Muscle of leg (tissue), 11 donors: ENCODE measurements around the gene KCNQ1. TPM values are rescaled to one million over a fixed set of nuclear protein-coding genes. Genes with fewer than 3 reads are reported as not detected.

Experiments used
- DNase-seq: peaks from one replicate; pipeline ENCODE4 v3.0.0; 2013
- H3K27ac ChIP-seq: one replicate; pipeline ENCODE4 v1.5.1; 2013; ENCODE audit warnings: mild to moderate bottlenecking, low read length, control low read depth
- H3K27me3 ChIP-seq: one replicate; pipeline ENCODE4 v1.6.1; 2013; ENCODE audit warnings: low read length; ENCODE audit not compliant: control insufficient read depth, insufficient read depth
- H3K36me3 ChIP-seq: one replicate; pipeline ENCODE4 v1.6.1; 2013; ENCODE audit warnings: low read length; ENCODE audit not compliant: control insufficient read depth, insufficient read depth
- H3K4me1 ChIP-seq: one replicate; pipeline ENCODE4 v1.6.1; 2013; ENCODE audit warnings: low read length; ENCODE audit not compliant: control insufficient read depth, insufficient read depth
- H3K4me3 ChIP-seq: one replicate; pipeline ENCODE4 v1.5.1; 2013; ENCODE audit warnings: low read length, control low read depth
- H3K9me3 ChIP-seq: replicated peaks from 2 replicates; pipeline ENCODE4 v1.6.1; 2013; ENCODE audit warnings: low read depth, low read length; ENCODE audit not compliant: control insufficient read depth
- WGBS: methylation state at CpG from one replicate; pipeline ENCODE4 v1.1.5; 2013; ENCODE audit warnings: missing lambda C conversion rate; ENCODE audit not compliant: insufficient coverage; 5-methylcytosine and 5-hydroxymethylcytosine counted together
- polyA plus RNA-seq, 8 donors: library from polyadenylated mRNA; unstranded; fragments of 120-200 nt; gene quantifications; one replicate each; pipeline versions ENCODE4 v1.2.1 to v1.2.3, GENCODE V29; 2013; ENCODE audit warnings: inconsistent platforms in 1 of 8, low replicate concordance in 1 of 8; ENCODE audit not compliant: insufficient read length in 8 of 8, insufficient read depth in 1 of 8
- total RNA-seq: library from RNA; stranded (reverse); fragments of 120-200 nt; gene quantifications from one replicate; pipeline ENCODE4 v1.2.4, GENCODE V29; 2013

KCNQ1 gene
- total and polyA plus RNA-seq, 9 donors: 0.84 to 4.1 (median 2.6) TPM

DNA sequence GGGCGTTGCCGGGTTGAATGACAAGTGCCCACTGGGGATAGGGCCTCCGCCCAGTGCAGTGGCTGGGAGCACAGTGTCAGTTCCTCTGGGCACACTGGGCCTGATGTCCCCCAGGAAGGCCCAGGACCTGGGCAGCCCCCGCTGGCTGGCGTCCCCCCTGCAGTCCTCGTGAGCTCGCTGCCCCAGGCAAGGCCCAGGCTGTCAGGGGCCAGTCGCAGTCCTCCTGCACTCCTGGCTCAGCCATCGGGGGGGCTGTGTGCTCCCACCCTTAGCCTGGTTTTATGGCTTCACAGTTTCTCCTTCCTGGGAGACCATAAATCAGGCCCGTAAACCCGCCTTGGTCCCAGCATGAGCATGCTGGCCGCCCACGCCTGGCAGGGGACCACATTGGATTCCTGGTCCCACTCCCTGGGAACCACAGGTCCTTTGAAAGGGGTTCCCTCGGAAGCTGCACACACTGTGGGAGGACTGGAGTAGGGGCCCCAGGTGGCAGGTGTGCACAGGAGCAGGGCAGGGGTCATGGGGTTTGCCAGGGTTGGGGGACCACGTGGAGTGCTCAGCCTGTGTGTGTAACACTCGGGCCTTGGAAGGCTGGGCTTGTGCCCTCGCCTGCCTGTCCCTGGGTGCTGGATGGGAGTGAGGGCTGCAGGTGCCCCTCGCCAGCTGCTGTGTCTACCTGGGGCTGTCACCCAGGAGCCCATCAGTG, 141.4 kb downstream of the KCNQ1 start:
- Histone ChIP-seq H3K27me3 (peaks cover 2% of the 10 kb centered on the region), H3K4me3 (no peak overlapping the region), H3K27ac (no peak overlapping the region), H3K36me3 (no peaks in the 10 kb centered on the region), H3K4me1 (peaks cover 16% of the 10 kb centered on the region), H3K9me3 (no peaks in the 10 kb centered on the region)
- WGBS: 57% methylated on average over 18 of the region's 18 CpGs
- no peak for DNase-seq

DNA sequence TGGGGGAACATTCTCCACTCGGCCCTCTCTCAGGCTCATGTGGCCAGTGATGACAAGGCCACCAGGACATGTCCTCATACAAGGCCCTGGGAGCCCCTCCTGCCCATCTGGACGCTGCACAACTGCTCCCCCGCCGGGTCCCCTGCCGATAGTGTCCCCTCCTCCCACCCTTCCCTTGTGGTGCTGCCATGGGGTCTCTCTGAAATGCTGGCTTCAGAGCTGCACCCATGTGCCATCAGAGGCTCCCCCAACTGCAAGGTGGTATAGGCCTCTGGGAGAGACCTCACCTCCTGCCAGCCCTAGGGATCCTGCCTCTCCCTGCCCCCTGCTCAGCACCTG, 142.0 kb downstream of the KCNQ1 start:
- Histone ChIP-seq H3K9me3 (no peaks in the 10 kb centered on the region), H3K36me3 (no peaks in the 10 kb centered on the region), H3K4me3 (no peak overlapping the region), H3K4me1 (peaks cover 16% of the 10 kb centered on the region), H3K27ac (no peak overlapping the region), H3K27me3 (peaks cover 2% of the 10 kb centered on the region)
- DNase-seq: no peak
- WGBS: 84% methylated on average over 5 of the region's 5 CpGs

DNA sequence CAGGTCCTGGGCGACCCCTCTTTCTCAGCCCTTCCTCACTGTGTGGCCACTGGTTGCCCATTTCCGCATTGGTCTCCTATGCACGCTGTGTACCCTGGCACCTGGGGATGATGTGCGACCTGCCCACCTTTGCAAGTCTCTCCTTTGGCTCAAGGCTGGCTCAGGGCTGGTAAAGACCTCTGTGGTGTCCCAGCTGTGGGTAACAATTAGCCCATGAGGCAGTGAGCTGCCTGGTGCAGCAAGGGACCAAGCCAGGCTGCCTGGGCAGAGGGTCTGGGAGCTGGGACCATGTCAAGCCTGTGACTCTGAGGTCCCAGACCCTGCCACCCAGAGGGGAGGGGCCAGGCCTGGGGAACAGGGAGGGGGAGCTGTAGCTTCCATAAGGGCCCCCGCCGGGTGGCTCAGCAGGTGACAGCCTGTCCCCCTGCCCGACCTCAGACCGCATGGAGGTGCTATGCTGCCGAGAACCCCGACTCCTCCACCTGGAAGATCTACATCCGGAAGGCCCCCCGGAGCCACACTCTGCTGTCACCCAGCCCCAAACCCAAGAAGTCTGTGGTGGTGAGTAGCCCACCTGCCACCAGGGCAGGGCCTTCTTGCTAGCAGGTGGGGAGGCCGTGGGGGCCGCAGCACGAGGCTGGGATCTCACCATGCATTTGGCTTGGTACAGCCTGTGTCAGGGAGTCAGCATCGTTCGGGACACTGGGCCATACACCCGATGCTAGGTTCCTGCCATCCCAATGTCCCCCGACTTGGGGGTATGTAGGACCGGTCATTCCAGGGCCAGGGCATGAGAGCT, 142.5 kb downstream of the KCNQ1 start:
- no peaks in the 10 kb centered on the region for H3K9me3 ChIP-seq
- 92% methylated on average over 17 of the region's 20 CpGs for WGBS
- no peak overlapping the region for H3K4me3 ChIP-seq

DNA sequence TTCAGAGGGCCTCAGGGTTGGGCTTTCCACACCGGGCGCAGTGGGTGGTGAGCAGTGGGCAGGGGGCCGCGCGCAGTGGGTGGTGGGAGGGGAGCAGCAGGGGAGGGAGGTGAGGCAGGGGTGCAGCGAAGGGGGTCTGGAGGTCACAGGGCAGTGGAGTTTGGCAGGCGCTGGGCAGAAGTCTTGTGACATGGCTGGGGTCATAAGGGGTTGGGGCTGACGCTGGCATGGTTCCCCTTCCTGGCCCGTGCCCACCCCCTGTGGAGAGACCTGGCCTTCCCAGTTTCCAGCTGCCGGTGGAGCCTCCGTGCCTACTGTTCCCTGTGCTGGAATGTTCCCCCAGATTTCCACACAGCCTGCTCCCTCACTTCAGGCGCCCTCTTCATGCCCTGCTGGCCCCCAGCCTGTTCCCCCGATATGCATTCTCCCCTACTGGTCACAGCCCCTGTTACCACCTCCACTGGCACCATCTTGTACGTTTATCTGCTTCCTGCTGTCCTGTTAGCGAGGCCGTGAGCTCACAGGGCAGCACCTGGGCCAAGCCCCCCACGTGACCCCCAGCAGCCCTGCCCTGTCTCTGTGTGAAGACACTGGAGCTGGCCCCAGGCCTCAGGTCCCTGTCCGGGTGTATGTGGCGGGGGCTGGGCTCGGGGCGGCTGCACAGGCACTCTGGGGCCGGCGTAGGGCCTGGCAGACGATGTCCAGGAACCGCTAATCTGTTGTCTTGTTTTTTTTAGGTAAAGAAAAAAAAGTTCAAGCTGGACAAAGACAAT, 143.4 kb downstream of the KCNQ1 start:
- peaks cover 2% of the 10 kb centered on the region for H3K27me3 ChIP-seq
- H3K27ac ChIP-seq: no peak overlapping the region
- WGBS: 78% methylated on average over 25 of the region's 25 CpGs
- no peak for DNase-seq
- peaks cover 6% of the 10 kb centered on the region for H3K4me1 ChIP-seq
- H3K4me3 ChIP-seq: no peak overlapping the region
- no peaks in the 10 kb centered on the region for H3K36me3 ChIP-seq
- H3K9me3 ChIP-seq: no peaks in the 10 kb centered on the region

More for the DNA sequence above, 142.5 kb downstream of the KCNQ1 start:
- peaks cover 2% of the 10 kb centered on the region for H3K27me3 ChIP-seq
- H3K4me1 ChIP-seq: peaks cover 14% of the 10 kb centered on the region
- DNase-seq: no peak
- H3K27ac ChIP-seq: no peak overlapping the region
- H3K36me3 ChIP-seq: no peaks in the 10 kb centered on the region

DNA sequence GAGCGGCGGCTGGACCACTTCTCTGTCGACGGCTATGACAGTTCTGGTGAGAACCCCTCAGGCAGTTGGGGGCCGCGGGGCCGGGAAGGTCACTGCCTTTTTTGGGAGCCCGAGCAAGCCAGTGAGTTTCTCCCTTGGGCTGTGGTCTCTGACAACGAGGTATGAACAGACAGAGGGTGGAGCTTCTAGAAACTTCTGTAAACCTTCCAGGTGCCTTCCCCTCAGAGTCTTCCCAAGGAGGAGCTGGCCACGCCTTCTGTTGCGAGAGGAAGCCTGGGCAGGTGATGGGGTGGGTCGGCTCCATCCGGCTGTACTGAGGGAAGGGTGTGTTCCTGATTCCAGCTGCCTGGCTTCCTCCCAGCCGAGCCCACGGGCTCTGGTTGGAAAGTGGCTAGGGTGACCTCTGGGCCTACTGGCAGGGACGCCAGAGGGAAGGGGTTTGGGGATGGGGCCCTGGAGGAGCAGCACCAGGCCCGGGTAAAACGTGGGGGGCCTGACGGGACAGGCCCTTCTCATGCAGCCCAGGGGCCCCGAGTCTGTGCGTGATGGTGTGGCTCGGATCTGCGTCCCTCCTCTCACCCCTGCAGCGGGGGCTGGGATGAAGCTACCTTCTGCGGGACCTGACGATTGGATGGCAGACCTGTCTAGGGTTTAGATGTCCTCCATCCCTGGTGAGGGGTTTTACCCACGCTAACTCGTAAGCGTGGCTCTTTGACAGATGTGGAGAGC, 144.2 kb downstream of the KCNQ1 start:
- Histone ChIP-seq H3K4me1 (peaks cover 6% of the 10 kb centered on the region), H3K27me3 (peaks cover 2% of the 10 kb centered on the region), H3K27ac (no peak overlapping the region), H3K36me3 (no peaks in the 10 kb centered on the region), H3K4me3 (no peak overlapping the region), H3K9me3 (peaks cover 4% of the 10 kb centered on the region)
- no peak for DNase-seq
- 72% methylated on average over 26 of the region's 29 CpGs for WGBS

DNA sequence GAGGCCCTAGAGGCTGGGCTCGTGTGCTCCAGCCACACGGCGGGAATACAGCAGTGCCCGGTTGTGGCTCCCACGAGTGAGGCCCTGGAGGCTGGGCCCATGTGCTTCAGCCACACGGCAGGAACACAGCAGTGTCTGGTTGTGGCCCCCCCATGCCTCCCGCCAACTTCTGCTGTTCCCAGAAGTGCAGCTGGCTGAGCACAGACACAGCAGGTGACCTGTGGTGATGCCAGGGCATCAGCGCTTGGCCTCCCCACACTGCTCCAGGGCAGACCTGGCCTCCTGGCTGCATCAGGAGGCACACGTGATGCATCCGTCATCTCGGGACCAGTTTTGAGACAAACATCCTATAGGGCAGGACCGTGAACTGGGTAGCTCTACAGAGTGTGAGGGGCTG, 144.7 kb downstream of the KCNQ1 start:
- WGBS: 82% methylated on average over 7 of the region's 12 CpGs

DNA sequence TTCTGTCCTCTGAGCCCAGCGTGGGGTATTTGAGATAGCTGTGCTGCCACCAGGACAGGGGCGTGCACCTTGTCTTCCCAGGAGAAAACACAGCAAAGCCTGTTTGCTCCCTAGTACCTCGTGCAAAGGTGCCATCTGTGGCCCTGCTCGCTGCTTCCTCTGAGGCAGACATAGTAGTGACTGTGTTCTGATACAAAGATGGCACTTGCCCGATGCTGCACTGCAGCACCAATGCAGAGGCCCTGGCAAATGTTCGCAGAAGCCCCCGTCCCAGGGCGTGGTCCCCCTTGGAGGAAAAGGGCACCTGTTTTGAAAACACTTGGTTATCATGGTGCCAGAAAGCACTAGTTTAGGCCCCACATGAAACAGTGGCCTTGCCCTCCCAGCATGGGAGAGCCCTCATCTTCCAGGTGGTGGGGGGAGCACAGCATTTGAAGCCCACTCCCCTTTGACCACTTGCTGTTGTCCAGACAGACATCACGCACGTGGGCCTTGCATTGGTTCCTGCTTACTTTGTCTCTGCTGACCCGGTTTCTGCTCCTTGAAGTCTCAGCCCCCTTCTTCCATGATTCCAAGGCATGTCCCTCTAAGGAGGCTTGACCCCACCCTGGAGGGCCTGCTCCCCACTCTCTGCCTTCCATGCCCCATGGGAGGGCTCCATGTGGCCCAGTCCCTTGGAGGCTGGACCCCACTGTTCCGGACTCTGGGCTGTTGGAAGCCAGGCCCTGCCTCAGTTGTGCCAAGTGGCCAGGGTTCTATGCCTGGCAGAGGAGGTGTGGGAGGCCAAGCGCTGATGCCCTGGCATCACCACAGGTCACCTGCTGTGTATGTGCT, 145.5 kb downstream of the KCNQ1 start:
- Histone ChIP-seq H3K27ac (no peak overlapping the region), H3K4me1 (peaks cover 6% of the 10 kb centered on the region), H3K27me3 (peaks cover 2% of the 10 kb centered on the region), H3K9me3 (peaks cover 4% of the 10 kb centered on the region), H3K4me3 (no peak overlapping the region), H3K36me3 (no peaks in the 10 kb centered on the region)
- no peak for DNase-seq
- 87% methylated on average over 13 of the region's 13 CpGs for WGBS

More for the DNA sequence above, 144.7 kb downstream of the KCNQ1 start:
- no peak for DNase-seq
- Histone ChIP-seq H3K27me3 (peaks cover 2% of the 10 kb centered on the region), H3K4me1 (peaks cover 6% of the 10 kb centered on the region), H3K9me3 (peaks cover 4% of the 10 kb centered on the region), H3K36me3 (no peaks in the 10 kb centered on the region), H3K4me3 (no peak overlapping the region), H3K27ac (no peak overlapping the region)

DNA sequence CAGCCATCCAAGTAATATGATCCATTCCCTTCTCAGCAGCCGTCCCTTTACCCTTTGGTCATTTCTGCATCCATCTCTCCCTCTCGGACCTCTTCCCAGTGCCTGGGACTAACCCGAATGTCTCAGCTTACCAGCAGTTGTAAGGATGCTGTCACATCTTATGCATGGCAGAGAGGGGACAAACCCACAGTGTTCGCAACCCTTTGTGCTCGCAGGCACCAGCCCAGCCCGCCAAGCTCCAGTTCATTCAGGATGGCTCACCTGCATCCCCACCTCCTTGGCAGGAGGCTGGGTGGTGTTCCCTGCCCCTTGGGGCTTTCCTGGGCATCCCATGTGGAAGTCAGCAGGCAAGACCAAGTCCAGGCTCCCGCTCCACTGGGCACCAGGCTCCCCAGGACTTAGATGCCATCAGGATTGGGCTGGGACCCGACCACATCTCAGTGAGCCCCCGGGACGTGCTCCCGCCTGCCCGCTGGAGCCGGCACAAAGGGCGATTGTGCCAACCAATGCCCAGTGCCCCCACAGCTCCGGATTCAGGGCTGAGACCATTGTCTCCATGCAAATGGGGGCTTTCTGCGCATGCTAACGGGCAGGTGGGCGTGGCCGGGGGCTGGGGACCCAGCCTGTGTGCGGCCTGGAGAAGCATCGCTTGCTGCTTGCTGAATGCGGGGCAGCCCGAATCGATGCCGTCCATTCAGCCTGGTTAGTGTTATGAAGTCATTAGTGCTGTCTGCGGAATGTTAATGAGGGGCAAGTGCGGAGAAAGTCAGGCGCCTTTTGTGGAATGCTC, 146.4 kb downstream of the KCNQ1 start:
- Histone ChIP-seq H3K27ac (no peak overlapping the region), H3K4me1 (peaks cover 6% of the 10 kb centered on the region), H3K4me3 (no peak overlapping the region), H3K27me3 (no peaks in the 10 kb centered on the region), H3K36me3 (no peaks in the 10 kb centered on the region), H3K9me3 (peaks cover 4% of the 10 kb centered on the region)
- WGBS: 81% methylated on average over 28 of the region's 28 CpGs
- DNase-seq: no peak

DNA sequence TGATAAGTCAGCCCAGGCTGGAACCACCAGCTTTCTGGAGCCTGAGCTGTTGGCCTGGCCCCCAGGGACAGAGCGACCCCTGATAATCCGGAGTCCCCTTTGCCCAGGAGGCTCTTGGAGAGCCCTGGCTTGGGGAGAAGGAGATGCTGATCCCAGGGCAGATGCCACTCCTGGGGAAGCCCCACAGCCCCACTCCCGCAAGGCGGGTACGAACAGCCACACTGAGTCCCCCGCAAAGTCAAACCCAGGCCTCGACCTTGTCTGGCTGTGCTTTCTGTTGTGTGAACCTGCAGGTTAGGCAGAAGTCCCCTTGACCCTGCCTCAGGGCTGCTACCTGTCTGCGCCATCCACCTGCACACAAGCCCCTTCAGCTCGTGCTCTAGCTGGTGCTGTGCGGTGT, 147.0 kb downstream of the KCNQ1 start:
- no peak for DNase-seq
- Histone ChIP-seq H3K4me3 (no peak overlapping the region), H3K36me3 (no peaks in the 10 kb centered on the region), H3K27me3 (no peaks in the 10 kb centered on the region), H3K4me1 (peaks cover 6% of the 10 kb centered on the region), H3K27ac (no peak overlapping the region), H3K9me3 (peaks cover 4% of the 10 kb centered on the region)
- 90% methylated on average over 10 of the region's 10 CpGs for whole genome bisulfite sequencing
